ENCODE data around the gene ADISSP. TPM values are rescaled to one million over a fixed set of nuclear protein-coding genes. Genes with fewer than 3 reads are reported as not detected.

The ADISSP gene
- total and polyA plus RNA-seq, 2 of the 13 experiments (the other 11 are each of a cell fraction or from before 2014, with no cell fraction given) = 38.3 to 90.6 TPM

DNA sequence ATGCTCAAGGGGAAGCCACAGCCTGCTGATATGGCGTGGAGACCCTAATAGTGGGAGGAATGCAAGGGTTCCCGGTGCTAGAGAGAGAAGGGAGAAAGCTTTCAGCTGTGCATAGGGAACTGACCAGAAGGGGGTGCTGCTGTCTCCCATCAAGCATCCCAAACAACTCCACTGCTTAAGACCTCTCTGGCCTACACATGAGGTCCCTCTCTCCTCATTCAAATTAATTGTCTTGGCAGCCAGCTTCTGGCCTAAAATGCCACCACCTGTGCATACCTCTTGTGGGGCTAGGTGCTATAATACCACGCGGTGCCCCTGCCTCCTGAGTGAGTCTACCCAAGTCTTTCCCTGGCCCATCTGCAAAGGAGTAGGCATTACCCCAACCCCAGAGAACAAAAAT is 14.5 kb downstream of the ADISSP start (continued):
- no peak for TF ChIP-seq LRRFIP1 (CRISPR knock-in tag; conservative IDR thresholded peaks at IDR 0.05)
- TF ChIP-seq ZNF543 (CRISPR knock-in tag; IDR thresholded peaks at IDR 0.05) = no peak
- no peak for TF ChIP-seq TBX3 (IDR thresholded peaks at IDR 0.05; ENCODE audit: borderline replicate concordance)
- no peak for TF ChIP-seq MEIS2 (CRISPR knock-in tag; IDR thresholded peaks at IDR 0.05)
- TF ChIP-seq, protein P1, sequence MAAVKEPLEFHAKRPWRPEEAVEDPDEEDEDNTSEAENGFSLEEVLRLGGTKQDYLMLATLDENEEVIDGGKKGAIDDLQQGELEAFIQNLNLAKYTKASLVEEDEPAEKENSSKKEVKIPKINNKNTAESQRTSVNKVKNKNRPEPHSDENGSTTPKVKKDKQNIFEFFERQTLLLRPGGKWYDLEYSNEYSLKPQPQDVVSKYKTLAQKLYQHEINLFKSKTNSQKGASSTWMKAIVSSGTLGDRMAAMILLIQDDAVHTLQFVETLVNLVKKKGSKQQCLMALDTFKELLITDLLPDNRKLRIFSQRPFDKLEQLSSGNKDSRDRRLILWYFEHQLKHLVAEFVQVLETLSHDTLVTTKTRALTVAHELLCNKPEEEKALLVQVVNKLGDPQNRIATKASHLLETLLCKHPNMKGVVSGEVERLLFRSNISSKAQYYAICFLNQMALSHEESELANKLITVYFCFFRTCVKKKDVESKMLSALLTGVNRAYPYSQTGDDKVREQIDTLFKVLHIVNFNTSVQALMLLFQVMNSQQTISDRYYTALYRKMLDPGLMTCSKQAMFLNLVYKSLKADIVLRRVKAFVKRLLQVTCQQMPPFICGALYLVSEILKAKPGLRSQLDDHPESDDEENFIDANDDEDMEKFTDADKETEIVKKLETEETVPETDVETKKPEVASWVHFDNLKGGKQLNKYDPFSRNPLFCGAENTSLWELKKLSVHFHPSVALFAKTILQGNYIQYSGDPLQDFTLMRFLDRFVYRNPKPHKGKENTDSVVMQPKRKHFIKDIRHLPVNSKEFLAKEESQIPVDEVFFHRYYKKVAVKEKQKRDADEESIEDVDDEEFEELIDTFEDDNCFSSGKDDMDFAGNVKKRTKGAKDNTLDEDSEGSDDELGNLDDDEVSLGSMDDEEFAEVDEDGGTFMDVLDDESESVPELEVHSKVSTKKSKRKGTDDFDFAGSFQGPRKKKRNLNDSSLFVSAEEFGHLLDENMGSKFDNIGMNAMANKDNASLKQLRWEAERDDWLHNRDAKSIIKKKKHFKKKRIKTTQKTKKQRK (IDR thresholded peaks at IDR 0.05; ENCODE audit: low read length) = no peak
- no peak for TF ChIP-seq HMGXB3 (CRISPR knock-in tag; IDR thresholded peaks at IDR 0.05; ENCODE audit: borderline replicate concordance)
- no peak for TF ChIP-seq ZBTB38 (CRISPR knock-in tag; IDR thresholded peaks at IDR 0.05)
- no peak for TF ChIP-seq ZNF839 (CRISPR knock-in tag; IDR thresholded peaks at IDR 0.05; ENCODE audit: borderline replicate concordance)
- TF ChIP-seq ZNF83 (CRISPR knock-in tag; IDR thresholded peaks at IDR 0.05; ENCODE audit: borderline replicate concordance) = no peak
- TF ChIP-seq ZFP90 (CRISPR knock-in tag; IDR thresholded peaks at IDR 0.05; ENCODE audit: borderline replicate concordance) = no peak
- no peak for TF ChIP-seq ZNF709 (CRISPR knock-in tag; IDR thresholded peaks at IDR 0.05)
- TF ChIP-seq, protein P2, sequence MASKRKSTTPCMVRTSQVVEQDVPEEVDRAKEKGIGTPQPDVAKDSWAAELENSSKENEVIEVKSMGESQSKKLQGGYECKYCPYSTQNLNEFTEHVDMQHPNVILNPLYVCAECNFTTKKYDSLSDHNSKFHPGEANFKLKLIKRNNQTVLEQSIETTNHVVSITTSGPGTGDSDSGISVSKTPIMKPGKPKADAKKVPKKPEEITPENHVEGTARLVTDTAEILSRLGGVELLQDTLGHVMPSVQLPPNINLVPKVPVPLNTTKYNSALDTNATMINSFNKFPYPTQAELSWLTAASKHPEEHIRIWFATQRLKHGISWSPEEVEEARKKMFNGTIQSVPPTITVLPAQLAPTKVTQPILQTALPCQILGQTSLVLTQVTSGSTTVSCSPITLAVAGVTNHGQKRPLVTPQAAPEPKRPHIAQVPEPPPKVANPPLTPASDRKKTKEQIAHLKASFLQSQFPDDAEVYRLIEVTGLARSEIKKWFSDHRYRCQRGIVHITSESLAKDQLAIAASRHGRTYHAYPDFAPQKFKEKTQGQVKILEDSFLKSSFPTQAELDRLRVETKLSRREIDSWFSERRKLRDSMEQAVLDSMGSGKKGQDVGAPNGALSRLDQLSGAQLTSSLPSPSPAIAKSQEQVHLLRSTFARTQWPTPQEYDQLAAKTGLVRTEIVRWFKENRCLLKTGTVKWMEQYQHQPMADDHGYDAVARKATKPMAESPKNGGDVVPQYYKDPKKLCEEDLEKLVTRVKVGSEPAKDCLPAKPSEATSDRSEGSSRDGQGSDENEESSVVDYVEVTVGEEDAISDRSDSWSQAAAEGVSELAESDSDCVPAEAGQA (IDR thresholded peaks at IDR 0.05; ENCODE audit: low read depth) = no peak
- TF ChIP-seq, protein P2 (CRISPR knock-in tag; IDR thresholded peaks at IDR 0.05; ENCODE audit: borderline replicate concordance) = no peak
- no peak for TF ChIP-seq ZNF282 (IDR thresholded peaks at IDR 0.05; ENCODE audit: partially characterized antibody)

Data from HepG2 (cell line).